ENCODE results near the gene SEPHS2.
"Not testable (repeated sequence)": the region's sequence is repeated elsewhere in the genome, so short reads cannot be mapped to it uniquely, and the experiment has no call there.

Gene SEPHS2

GRCh38 chr16:30445408-30446202 is at the start of gene SEPHS2:
SEPHS2 (minus strand) TSS chr16:30445874; CDS start chr16:30445727, 147 bp downstream.
- peak; percentile 98 for DNase-seq

DNA sequence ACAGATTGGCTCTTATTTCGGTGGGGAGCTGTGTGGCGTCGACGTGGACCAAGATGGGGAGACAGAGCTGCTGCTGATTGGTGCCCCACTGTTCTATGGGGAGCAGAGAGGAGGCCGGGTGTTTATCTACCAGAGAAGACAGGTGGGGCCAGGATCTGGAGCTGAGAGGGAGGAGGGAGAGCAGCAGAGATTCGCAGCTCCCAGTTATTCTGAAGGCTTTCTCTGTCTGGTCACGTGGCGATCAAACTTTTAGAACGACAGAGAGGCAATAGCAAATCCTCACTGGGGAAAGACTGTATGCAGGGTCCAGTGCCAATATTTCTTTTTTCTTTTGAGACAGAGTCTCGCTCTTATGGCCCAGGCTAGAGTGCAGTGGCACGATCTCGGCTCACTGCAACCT is 49.0 kb upstream of the SEPHS2 start:
- no peak for DNase-seq

DNA sequence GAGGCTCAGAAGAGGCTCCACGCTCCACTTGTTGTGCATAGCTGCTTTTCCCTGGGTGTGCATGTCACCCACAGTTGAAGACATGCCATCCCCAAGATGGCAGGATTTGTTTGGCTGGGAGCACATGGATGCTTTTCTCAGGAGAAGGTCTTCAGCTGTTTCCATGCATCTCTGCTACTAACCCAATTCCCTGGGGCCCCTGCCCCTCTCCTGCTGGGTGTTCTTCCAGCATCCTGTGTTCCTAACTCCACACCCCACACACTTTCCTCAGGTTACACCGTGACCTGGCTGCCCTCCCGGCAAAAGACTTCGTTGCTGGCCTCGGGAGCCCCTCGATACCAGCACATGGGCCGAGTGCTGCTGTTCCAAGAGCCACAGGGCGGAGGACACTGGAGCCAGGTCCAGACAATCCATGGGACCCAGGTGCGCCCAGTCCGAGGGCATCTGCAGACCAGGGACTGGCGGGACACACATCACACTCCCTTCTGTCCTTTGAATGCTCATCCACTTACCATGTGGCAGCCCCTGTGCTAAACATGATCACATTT is 48.3 kb upstream of the SEPHS2 start:
- no peak for DNase-seq

DNA sequence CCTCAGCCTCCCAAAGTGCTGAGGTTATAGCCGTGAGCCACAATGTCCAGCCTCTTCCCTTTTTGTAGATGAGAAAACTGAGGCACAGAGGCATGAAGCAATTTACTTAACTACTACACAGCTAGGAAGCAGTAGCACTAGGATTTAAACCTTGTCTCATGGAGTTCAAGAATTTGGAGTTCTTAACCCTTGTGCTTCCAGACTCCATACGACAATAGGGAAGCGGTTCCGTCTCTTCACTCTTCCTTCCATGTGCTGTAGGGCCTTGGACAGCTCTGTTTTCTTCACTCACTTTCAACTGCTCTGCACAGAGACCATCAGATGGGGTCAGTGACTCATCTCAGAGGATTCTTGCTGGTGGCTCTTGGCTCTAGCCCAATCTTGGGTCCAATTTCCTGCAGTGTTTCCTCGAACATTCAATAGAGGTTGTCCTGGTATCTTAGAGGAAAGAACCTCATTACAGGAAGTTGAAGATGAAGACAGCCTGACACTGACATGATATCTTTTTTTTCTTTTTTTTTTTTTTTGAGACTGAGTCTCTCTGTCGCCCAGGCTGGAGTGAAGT is 46.2 kb upstream of the SEPHS2 start:
- peak; percentile 32 for DNase-seq

GRCh38 chr16:30491229-30491628 is 45.6 kb upstream of the SEPHS2 start:
- no peak for DNase-seq

GRCh38 chr16:30490210-30490609 is 44.5 kb upstream of the SEPHS2 start:
- DNase-seq: no peak

- DNase-seq: no peak
These were observed 43.3 kb upstream of the SEPHS2 start for GRCh38 chr16:30488764-30489605.

DNA sequence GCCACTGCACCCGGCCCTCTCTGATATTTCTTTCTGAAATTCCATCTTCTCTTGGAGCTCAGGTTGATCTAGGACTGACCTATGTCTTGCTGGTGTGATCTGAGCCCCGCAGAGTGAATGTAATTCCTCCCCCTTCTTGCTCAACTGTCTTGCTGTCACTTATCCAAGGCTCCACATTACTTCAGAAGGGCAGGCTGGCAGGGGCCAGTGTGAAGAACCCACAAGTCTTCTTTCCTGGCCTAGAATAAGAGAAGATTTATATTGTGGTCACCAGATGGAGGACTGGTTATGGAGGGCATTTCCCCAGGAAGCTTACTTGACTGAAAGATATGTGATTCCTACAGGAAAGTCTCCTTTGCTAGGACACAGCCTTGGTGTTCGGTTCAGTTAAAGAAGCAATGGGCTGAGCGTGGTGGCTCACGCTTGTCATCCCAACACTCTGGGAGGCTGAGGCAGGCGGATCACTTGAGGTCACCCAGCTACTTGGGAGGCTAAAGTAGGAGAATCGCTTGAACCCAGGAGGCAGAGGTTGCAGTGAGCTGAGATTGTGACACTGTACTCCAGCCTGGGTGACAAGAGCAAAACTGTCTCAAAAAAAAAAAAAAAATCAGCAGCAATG is 40.3 kb upstream of the SEPHS2 start:
- DNase-seq: no peak

- no peak for DNase-seq
These were observed 39.2 kb upstream of the SEPHS2 start for GRCh38 chr16:30484887-30485286.

DNA sequence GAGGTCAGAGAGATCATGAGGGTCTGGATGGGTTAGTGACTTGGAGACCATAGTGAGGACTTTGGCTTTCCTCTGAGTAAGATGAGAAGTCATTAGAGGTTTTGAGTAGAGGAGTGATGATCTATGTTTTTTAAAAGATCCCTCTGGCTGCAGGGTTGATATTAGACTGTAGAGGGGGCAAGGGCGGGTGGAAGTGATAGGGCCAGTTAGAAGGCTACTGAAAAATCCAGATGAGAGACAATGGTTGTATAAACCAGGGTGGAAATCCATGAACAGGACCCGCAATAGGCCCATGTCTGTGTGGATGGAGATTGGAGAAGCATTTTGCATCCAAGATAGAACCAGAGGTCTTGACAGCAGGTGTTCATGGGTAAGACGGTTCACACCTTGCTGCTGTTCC is 36.7 kb upstream of the SEPHS2 start:
- DNase-seq: peak; percentile 21

DNA sequence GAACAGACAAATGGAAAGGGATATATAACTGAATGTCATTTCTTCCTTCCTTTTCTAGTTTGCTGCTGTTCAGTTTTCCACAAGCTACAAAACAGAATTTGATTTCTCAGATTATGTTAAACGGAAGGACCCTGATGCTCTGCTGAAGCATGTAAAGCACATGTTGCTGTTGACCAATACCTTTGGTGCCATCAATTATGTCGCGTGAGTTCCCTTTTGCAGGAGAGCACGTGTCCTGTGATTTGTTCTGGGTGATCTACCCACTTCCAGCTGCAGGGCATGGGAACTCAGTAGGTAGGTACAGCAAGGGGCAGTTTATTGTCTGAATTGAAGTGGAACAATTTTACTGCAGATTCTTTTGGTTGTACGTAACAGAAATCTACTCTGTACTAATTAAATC is 35.7 kb upstream of the SEPHS2 start:
- no peak for DNase-seq

- no peak for DNase-seq
These were observed 33.2 kb upstream of the SEPHS2 start for GRCh38 chr16:30478766-30479478.

GRCh38 chr16:30477773-30478172 is 32.1 kb upstream of the SEPHS2 start:
- not testable (repeated sequence) for DNase-seq

DNA sequence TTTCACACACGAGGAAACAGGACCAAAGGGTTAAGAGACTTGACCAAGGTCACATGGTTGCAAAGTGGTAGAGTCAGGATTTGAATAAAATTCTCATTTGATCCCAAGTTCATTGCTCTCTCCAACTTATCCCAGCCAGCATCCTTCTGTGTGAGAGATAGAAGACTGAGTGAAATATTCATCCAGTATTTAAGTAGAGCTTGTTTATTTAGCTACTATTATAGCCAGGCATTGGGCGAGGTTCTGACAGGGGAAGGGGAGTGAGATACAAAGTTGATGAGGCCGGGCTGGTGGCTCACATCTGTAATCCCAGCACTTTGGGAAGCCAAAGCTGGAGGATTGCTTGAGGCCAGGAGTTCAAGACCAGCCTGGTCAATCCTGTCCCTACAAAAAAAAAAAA is 31.3 kb upstream of the SEPHS2 start:
- no peak for DNase-seq

DNA sequence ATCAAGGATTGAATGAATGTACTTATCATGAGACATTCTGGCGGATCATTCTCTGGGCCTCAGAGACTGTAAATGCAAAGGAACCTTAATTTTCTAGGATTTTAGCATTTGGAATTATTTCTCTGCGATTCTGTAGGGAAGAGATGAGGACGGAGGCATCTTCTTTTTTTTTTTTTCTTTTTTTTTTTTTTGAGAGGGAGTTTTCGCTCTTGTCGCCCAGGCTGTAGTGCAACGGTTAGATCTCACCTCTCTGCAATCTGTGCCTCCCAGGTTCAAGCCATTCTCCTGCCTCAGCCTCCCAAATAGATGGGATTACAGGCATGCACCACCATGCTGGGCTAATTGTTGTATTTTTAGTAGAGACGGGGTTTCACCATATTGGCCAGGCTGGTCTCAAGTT is 29.0 kb upstream of the SEPHS2 start:
- DNase-seq: no peak

GRCh38 chr16:30474074-30474452 is 28.4 kb upstream of the SEPHS2 start:
- DNase-seq: no peak

- DNase-seq: peak; percentile 78
These were observed 27.8 kb upstream of the SEPHS2 start for GRCh38 chr16:30473231-30474073.

GRCh38 chr16:30472328-30472942 is 26.8 kb upstream of the SEPHS2 start, which contains the start of gene ITGAL:
ITGAL (plus strand) TSS chr16:30472742; CDS start chr16:30472838, 96 bp downstream.
- peak; percentile 87 for DNase-seq

DNA sequence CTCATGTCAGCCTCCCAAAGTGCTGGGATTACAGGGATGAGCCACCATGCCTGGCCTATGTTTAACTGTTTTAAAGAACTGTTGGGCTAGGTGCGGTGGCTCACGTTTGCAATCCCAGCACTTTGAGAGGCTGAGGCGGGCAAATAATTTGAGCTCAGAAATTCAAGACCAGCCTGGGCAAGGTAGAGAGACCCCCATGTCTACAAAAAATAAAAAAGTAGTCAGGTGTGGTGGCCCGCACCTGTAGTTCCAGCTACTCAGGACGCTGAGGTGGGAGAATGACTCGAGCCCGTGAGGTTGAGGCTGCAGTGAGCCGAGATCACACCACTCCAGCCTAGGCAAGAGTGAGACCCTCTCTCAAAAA is 24.9 kb upstream of the SEPHS2 start:
- no peak for DNase-seq

- no peak for DNase-seq
These were observed 24.5 kb upstream of the SEPHS2 start for GRCh38 chr16:30470170-30470512.

DNA sequence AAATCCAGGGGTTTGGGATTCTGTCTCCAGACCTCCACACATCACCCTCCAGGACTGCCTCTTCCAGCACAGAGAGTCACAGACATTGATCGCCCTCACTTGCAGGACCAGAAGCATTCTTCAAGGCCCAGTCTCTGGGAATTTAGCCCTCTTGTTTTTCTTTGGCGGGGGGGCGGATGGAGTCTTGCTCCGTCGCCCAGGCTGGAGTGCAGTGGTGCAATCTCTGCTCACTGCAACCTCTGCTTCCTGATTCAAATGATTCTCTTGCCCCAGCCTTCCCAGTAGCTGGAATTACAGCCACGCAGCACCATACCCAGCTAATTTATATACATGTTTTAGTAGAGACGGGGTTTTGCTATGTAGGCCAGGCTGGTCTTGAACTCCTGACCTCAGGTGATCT is 18.4 kb upstream of the SEPHS2 start:
- DNase-seq: no peak

All from activated CD4-positive, alpha-beta T cell treated with anti-CD3 and anti-CD28 coated beads for 48 hours (primary cell).